ENCODE results near the gene PHKA2.

DNA sequence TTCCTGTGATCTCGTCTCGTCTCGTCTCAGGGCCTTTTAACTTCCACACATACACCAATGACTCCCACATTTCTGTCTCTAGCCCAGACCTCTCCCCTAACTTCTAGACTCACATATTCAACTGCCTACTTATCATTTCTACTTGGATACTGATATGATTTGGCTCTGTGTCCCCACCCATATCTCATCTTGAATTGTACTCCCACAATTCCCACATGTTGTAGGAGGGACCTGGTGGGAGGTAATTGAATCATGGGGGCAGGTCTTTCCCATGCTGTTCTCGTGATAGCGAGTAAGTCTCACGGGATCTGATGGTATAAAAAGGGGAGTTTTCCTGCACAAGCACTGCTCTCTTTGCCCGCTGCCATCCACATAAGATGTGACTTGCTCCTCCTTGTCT lies 8.9 kb downstream of the PHKA2 start:
- TF ChIP-seq CTCF (conservative IDR thresholded peaks at IDR 0.05; ENCODE audit: low read length) (no peak), EZH2phosphoT487 (IDR thresholded peaks at IDR 0.05; ENCODE audit: borderline replicate concordance) (no peak)

Measured in Loucy (cell line).